HG03520 (cell line): ENCODE data around the gene SEPTIN5.
"Not testable (repeated sequence)": the region's sequence is repeated elsewhere in the genome, so short reads cannot be mapped to it uniquely, and the experiment has no call there.

ENCODE experiments used
- ATAC-seq: cut with Tn5 transposase; IDR thresholded peaks from one replicate; pipeline ENCODE4 v1.9.1; 2021; ENCODE audit warnings: mild to moderate bottlenecking, moderate library complexity; ENCODE audit not compliant: unreplicated experiment

SEPTIN5 gene

GRCh38 chr22:19719488-19720021 is 5.3 kb downstream of the SEPTIN5 start:
- ATAC-seq, result no peak

GRCh38 chr22:19720150-19720827 is 6.0 kb downstream of the SEPTIN5 start:
- no peak for ATAC-seq

GRCh38 chr22:19720999-19721329 is 6.7 kb downstream of the SEPTIN5 start:
- no peak for ATAC-seq

GRCh38 chr22:19721330-19722177 is 7.3 kb downstream of the SEPTIN5 start:
- no peak for ATAC-seq

GRCh38 chr22:19722178-19722981 is 8.1 kb downstream of the SEPTIN5 start:
- ATAC-seq, result no peak

- no peak for ATAC-seq
Observed at GRCh38 chr22:19722982-19723231, 8.6 kb downstream of the SEPTIN5 start.

- no peak for ATAC-seq
Observed at GRCh38 chr22:19723232-19723982, 9.1 kb downstream of the SEPTIN5 start, which contains the start of gene GP1BB. TSS of gene GP1BB (plus strand) at chr22:19723539. CDS start at chr22:19723570, 31 bp downstream.

- no peak for ATAC-seq
Observed at GRCh38 chr22:19723983-19724827, 9.9 kb downstream of the SEPTIN5 start.

- ATAC-seq, result no peak
Observed at GRCh38 chr22:19724927-19725661, 10.8 kb downstream of the SEPTIN5 start.

- ATAC-seq, result not testable (repeated sequence)
Observed at GRCh38 chr22:19726064-19726788, 11.9 kb downstream of the SEPTIN5 start.

GRCh38 chr22:19727310-19728150 is 13.2 kb downstream of the SEPTIN5 start:
- no peak for ATAC-seq

- ATAC-seq, result no peak
Observed at GRCh38 chr22:19728271-19728670, 14.0 kb downstream of the SEPTIN5 start.

- no peak for ATAC-seq
Observed at GRCh38 chr22:19728836-19729235, 14.5 kb downstream of the SEPTIN5 start.

- ATAC-seq, result no peak
Observed at GRCh38 chr22:19729507-19729906, 15.2 kb downstream of the SEPTIN5 start.

- ATAC-seq, result no peak
Observed at GRCh38 chr22:19730198-19730597, 15.9 kb downstream of the SEPTIN5 start.

- no peak for ATAC-seq
Observed at GRCh38 chr22:19730655-19731360, 16.5 kb downstream of the SEPTIN5 start.
